ENCODE data around the gene FOXO6. TPM values are rescaled to one million over a fixed set of nuclear protein-coding genes. Genes with fewer than 3 reads are reported as not detected.

Gene FOXO6
- total RNA-seq, 1 experiment from 2014 or later: 0.59 TPM

- ChIA-PET POLR2A (no interaction called here), CTCF (no interaction called here)
- H3K4me1 ChIP-seq: no peaks in the 10 kb centered on the region
- TF ChIP-seq, protein P1, sequence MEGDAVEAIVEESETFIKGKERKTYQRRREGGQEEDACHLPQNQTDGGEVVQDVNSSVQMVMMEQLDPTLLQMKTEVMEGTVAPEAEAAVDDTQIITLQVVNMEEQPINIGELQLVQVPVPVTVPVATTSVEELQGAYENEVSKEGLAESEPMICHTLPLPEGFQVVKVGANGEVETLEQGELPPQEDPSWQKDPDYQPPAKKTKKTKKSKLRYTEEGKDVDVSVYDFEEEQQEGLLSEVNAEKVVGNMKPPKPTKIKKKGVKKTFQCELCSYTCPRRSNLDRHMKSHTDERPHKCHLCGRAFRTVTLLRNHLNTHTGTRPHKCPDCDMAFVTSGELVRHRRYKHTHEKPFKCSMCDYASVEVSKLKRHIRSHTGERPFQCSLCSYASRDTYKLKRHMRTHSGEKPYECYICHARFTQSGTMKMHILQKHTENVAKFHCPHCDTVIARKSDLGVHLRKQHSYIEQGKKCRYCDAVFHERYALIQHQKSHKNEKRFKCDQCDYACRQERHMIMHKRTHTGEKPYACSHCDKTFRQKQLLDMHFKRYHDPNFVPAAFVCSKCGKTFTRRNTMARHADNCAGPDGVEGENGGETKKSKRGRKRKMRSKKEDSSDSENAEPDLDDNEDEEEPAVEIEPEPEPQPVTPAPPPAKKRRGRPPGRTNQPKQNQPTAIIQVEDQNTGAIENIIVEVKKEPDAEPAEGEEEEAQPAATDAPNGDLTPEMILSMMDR (IDR thresholded peaks at IDR 0.05; ENCODE audit: insufficient read depth in 1 of 2, low read depth in 1 of 2, low read length in 1 of 2, severe bottlenecking in 1 of 2, unreplicated experiment in 1 of 2): no peak
- Mint-ChIP-seq H3K27ac (ENCODE audit: unreplicated experiment) (no peak overlapping the region), H3K9me3 (ENCODE audit: unreplicated experiment) (peaks cover 10% of the 10 kb centered on the region), H3K4me3 (ENCODE audit: unreplicated experiment) (no peak overlapping the region), H3K4me1 (ENCODE audit: low read depth, unreplicated experiment) (no peaks in the 10 kb centered on the region), H3K36me3 (ENCODE audit: insufficient read depth, unreplicated experiment) (no peaks in the 10 kb centered on the region), H3K27me3 (ENCODE audit: insufficient read depth, unreplicated experiment) (no peaks in the 10 kb centered on the region)
- DNase-seq: no peak
- intact Hi-C loops (cut with micrococcal nuclease; ENCODE audit: unreplicated experiment): no loop called here
- no peak overlapping the region for H3K4me3 ChIP-seq (ENCODE audit: low read depth, low read length)
- no peaks in the 10 kb centered on the region for H3K27me3 ChIP-seq (replicated peaks; ENCODE audit: control insufficient read depth, insufficient read depth, low read length)
- no TSS peak for BruUV-seq (replicated peaks)
- no peaks in the 10 kb centered on the region for H3K9me3 ChIP-seq
- no peaks in the 10 kb centered on the region for H3K36me3 ChIP-seq (ENCODE audit: control insufficient read depth, insufficient read depth, low read length)
These were observed 19.9 kb upstream of the FOXO6 start for GRCh38 chr1:41341365-41341683.

GRCh38 chr1:41341772-41342562, 19.3 kb upstream of the FOXO6 start:
- Histone ChIP-seq H3K36me3 (ENCODE audit: control insufficient read depth, insufficient read depth, low read length) (no peaks in the 10 kb centered on the region), H3K4me3 (ENCODE audit: low read depth, low read length) (no peak overlapping the region), H3K4me1 (no peaks in the 10 kb centered on the region), H3K27me3 (replicated peaks; ENCODE audit: control insufficient read depth, insufficient read depth, low read length) (no peaks in the 10 kb centered on the region), H3K9me3 (no peaks in the 10 kb centered on the region)
- Mint-ChIP-seq H3K4me3 (ENCODE audit: unreplicated experiment) (no peak overlapping the region), H3K36me3 (ENCODE audit: insufficient read depth, unreplicated experiment) (no peaks in the 10 kb centered on the region), H3K9me3 (ENCODE audit: unreplicated experiment) (peaks cover 10% of the 10 kb centered on the region), H3K4me1 (ENCODE audit: low read depth, unreplicated experiment) (no peaks in the 10 kb centered on the region), H3K27me3 (ENCODE audit: insufficient read depth, unreplicated experiment) (no peaks in the 10 kb centered on the region), H3K27ac (ENCODE audit: unreplicated experiment) (no peak overlapping the region)
- intact Hi-C loops (cut with micrococcal nuclease; ENCODE audit: unreplicated experiment): no loop called here
- ChIA-PET POLR2A (no interaction called here), CTCF (no interaction called here)
- DNase-seq: no peak
- TF ChIP-seq, protein P1 (IDR thresholded peaks at IDR 0.05; ENCODE audit: insufficient read depth in 1 of 2, low read depth in 1 of 2, low read length in 1 of 2, severe bottlenecking in 1 of 2, unreplicated experiment in 1 of 2): no peak
- no TSS peak for BruUV-seq (replicated peaks)

DNA sequence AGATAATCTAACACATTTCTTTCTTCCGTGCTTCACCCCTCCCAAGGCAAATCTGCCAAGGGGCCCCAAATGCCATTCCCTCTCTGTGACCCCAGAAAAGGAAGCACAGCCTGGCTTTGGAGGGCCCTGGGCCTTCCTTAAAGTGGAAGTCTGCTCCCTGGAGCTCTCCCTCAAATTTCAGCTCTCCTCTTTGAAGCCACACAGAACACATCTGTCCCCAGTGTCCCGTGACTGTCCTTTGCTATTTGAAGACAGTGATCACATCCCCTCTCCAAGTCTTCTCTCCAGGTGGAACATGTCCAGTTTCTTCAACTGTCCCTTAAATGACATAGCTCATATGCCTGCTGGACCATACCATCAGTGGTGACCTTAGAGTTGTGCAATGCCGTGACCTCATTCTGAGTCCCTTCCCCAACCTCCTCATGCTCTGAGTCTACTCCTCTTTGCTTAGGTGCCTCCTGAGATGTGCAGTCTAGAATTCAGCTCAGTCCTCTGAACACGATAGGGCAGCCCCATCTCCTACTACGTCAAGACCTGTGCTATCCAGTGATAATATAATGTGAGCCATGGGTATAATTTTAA, 18.4 kb upstream of the FOXO6 start:
- no peaks in the 10 kb centered on the region for H3K4me1 Mint-ChIP-seq (ENCODE audit: low read depth, unreplicated experiment)
- TF ChIP-seq, protein P1 (IDR thresholded peaks at IDR 0.05; ENCODE audit: insufficient read depth in 1 of 2, low read depth in 1 of 2, low read length in 1 of 2, severe bottlenecking in 1 of 2, unreplicated experiment in 1 of 2): no peak
- no TSS peak for BruUV-seq (replicated peaks)
- Histone ChIP-seq H3K9me3 (no peaks in the 10 kb centered on the region), H3K4me1 (no peaks in the 10 kb centered on the region), H3K36me3 (ENCODE audit: control insufficient read depth, insufficient read depth, low read length) (no peaks in the 10 kb centered on the region), H3K4me3 (ENCODE audit: low read depth, low read length) (no peak overlapping the region), H3K27me3 (replicated peaks; ENCODE audit: control insufficient read depth, insufficient read depth, low read length) (no peaks in the 10 kb centered on the region)
- CTCF ChIA-PET: no interaction called here
- no peak overlapping the region for H3K27ac Mint-ChIP-seq (ENCODE audit: unreplicated experiment)
- no peak overlapping the region for H3K4me3 Mint-ChIP-seq (ENCODE audit: unreplicated experiment)
- intact Hi-C loops (cut with micrococcal nuclease; ENCODE audit: unreplicated experiment): no loop called here
- POLR2A ChIA-PET: no interaction called here
- H3K9me3 Mint-ChIP-seq (ENCODE audit: unreplicated experiment): peaks cover 10% of the 10 kb centered on the region
- no peaks in the 10 kb centered on the region for H3K36me3 Mint-ChIP-seq (ENCODE audit: insufficient read depth, unreplicated experiment)
- DNase-seq: no peak
- H3K27me3 Mint-ChIP-seq (ENCODE audit: insufficient read depth, unreplicated experiment): no peaks in the 10 kb centered on the region
